DMS53 treated with DMSO at 0.1 percent for 48 hours (cell line): ENCODE results near the gene STARD7.

ENCODE experiments used
- DNase-seq: peaks from one replicate; lab custom pipeline; 2025; ENCODE audit not compliant: unreplicated experiment; lab: John Stamatoyannopoulos, UW

The STARD7 gene

DNA sequence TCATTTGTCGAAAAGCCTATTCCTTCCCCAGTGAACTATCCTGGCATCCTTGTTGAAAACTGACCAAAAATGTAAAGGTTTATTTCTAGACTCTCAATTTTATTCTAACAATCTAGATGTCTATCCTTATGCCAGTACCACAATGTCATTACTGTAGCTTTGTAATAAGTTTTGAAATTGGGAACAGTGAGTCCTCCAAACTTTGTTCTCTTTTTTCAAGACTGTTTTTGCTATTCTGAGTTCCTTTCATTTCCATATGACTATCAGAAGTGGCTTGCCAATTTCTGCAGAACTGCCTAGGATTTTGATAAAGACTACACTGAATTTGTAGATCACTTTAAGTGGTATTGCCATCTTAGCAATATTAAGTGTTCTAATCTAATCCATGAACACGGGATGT, 9.7 kb downstream of the STARD7 start:
- no peak for DNase-seq

DNA sequence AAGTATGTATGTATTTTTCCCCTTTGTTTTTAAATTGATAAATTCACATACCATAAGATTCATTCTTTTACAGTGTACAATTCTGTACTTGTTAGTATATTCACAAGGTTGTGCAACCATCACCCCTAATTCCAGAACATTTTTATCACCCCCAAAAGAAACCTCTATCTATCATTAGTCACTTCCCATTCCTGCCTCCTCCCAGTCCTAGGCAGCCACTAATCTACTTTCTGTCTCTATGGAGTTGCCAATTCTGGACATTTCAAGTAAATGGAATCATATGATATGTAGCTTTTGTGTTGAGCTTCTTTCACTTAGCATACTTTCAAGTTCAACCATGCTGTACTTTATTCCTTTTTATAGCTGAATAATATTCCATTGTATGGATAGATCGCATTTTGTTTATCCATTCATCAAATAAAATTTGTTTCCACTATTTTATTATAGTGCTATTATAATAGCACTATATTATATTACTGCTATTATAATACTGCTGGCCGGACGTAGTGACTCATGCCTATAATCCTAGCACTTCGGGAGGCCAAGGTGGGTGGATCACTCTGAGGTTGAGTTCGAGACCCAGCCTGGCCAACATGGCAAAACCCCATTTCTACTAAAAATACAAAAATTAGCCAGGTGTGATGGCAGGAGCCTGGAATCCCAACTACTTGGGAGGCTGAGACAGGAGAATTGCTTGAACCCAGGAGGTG, 10.9 kb downstream of the STARD7 start:
- no peak for DNase-seq

- DNase-seq: no peak
These were observed 13.1 kb downstream of the STARD7 start for GRCh38 chr2:96195410-96196066.

GRCh38 chr2:96191937-96192670, 16.5 kb downstream of the STARD7 start:
- no peak for DNase-seq

DNA sequence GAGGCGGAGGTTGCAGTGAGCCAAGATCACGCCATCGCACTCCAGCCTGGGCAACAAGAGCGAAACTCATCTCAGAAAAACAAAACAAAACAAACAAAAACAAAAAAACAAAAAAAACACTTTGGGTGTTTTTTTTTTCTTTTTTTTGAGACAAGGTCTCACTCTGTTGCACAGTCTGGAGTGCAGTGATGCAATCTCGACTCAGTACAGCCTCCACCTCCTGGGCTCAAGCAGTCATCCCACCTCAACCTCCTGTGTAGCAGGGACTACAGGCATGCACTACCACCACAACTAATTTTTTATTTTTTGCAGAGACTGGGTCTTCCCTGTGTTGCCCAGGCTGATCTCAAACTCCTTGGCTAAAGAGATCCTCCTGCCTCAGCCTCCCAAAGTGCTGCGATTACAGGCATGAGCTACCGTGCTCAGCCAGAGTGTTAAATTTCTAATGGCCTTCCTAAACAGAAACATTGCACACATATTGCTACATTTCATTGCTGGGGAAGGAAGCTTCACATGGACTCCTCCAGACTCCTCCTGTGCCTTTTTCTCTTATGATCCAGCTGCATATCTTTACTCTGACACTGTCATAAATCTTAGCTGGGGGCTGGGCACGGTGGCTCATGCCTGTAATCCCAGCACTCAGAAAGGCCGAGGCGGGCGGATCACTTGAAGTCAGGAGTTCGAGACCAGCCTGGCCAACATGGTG, 19.7 kb downstream of the STARD7 start:
- no peak for DNase-seq

GRCh38 chr2:96186562-96186961, 22.1 kb downstream of the STARD7 start:
- no peak for DNase-seq

- no peak for DNase-seq
These were observed 23.1 kb downstream of the STARD7 start for GRCh38 chr2:96185516-96185915.

DNA sequence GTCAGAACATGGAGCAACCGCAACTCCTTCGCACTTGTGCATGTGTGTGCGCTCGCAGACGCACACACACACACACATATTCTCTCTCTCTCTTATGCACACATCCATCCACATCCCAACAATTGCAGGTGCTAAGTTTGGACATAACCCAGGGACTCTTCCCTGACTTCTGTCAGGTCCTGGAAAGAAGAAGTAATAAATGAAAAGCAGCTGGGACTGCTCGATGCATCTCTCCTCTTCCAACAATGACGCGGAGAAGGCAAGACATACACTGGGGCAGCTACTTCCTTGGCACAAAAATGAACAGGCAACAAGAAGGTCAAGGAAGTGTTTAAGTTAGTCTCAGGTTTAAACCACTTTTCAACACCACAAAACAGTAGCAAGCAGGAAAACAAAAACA, 23.6 kb downstream of the STARD7 start:
- no peak for DNase-seq

GRCh38 chr2:96184188-96184587, 24.4 kb downstream of the STARD7 start:
- no peak for DNase-seq

GRCh38 chr2:96181529-96181928, 27.1 kb downstream of the STARD7 start:
- no peak for DNase-seq

DNA sequence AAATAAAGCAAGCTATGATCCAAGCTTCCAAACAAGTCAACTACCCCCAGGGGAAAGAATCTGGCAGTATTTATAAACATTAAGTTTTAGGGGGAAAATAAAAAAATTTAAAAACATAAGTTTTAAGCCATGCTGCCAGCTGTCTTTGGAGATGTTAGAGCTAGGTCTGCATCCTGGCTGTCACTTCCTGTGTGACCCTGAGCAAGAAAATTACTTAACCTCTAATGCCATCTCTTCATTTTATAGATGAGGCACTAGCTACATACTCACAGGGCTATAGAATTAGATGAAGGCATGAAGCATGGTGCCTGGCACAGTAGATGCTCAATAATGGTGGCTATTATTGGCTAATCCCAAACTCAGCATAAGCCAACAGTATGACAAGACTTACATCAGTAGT, 28.1 kb downstream of the STARD7 start:
- no peak for DNase-seq

DNA sequence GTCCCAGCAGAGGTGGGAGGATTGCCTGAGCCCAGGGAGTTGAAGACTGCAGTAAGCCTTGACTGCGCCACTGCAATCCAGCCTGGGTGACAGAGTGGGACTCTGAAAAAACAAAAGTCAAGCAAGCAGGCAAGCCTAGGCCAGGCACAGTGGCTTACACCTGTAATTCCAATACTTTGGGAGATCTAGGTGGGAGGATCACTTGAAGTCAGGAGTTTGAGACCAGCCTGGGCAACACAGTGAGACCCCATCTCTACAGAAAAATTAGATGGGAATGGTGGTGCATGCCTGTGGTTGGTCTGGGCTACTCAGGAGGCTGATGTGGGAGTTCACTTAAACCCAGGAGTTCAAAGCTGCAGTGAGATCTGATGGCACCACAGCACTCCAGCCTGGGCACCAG, 28.6 kb downstream of the STARD7 start:
- no peak for DNase-seq

GRCh38 chr2:96176661-96177060, 32.0 kb downstream of the STARD7 start:
- no peak for DNase-seq

DNA sequence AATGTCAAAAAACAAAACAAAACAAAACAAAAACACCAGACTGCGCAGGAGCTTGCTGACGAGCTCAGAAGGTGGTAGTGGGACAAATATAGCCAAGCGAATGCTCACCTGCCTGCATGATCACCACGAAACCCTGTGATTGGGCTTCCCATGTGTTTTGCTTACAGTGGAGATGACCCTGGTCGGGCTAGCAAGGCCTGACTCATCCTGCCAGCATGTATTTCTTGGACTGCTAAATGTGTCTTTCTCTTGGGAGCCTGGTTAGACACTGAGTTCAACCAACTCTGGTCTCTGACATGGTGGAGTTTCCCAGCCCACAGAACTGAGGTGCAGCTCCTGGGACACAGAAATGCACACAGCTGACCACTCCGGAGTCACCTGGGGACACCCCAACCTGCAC, 32.7 kb downstream of the STARD7 start:
- no peak for DNase-seq

DNA sequence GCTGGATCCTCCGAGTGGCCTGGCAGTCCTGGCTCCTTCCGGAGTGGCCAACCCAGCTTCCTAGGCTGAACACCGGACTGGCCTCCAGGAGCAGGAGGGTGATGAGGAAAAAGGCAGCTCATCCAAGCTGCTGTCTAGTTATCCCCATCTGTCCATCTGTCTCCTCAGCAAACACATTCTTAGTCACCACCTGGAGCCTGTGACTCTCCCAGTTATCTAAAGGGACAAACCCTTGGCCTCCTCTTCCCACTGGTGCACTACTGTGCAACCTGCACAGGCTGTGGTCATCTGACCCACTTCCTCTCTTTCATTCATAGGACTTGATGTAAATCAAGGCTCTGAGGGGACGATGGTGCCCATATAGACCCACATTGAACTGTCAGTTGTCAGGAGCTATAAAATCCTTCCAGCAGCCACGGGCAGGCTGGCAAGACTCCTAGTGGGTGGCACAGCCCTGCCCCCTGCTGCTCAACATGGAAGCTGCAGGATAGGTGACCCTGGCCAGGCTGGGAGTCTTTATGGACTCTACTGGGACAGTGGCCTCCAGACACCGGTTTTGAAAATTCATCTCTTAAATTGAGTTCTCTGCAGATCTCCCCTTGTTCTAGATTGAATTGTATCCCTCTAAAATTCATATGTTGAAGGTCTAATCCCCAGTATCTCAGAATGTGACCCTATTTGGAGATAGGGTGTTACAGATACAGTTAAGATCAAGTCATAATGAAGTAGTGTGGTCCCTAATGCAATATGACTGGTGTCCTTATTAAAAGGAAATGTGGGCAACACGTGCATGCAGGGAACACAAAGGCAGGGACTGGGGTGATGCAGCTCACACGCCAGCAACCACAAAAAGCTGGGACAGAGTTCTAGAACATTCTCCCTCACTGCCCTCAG, 34.1 kb downstream of the STARD7 start:
- DNase-seq: peak; percentile 93

- DNase-seq: no peak
These were observed 36.8 kb downstream of the STARD7 start for GRCh38 chr2:96171831-96172230.

- no peak for DNase-seq
These were observed 38.0 kb downstream of the STARD7 start for GRCh38 chr2:96170626-96171025.

DNA sequence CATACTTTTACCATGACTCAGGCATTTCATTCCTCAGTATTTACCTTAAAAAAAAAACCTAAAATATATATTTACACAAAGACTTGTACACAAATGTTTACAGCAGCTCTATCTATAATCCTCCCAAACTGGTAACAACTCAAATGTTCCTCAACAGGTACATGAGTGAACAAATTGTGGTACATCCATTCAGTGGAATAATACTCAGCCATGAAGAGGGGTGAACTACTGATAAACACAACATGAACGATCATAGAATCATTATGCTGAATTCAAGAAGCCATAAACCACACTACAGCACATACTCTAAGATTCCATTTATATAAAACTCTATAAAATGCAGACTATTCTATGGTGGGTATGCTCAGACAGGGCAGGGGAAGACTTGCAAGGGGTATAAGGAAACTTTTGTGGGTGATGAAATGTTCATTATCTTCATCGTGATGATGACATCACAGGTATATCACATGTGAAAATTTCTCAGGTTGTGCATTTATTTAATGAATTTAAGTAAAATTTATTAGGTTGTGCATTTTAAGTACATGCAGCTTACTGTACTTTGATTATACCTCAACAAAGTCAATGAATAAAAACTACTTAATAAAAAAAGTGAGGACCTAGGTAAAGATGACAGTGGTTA, 38.6 kb downstream of the STARD7 start:
- DNase-seq: no peak

- DNase-seq: no peak
These were observed 41.1 kb downstream of the STARD7 start for GRCh38 chr2:96167407-96168013.
